GM21423 (cell line): ENCODE measurements around the gene SFXN2.
A peak's percentile ranks its signal among the peaks of the same experiment; 100 is the strongest.
"Not testable (repeated sequence)": the region's sequence is repeated elsewhere in the genome, so short reads cannot be mapped to it uniquely, and the experiment has no call there.

Experiments
- ATAC-seq: cut with Tn5 transposase; IDR thresholded peaks from one replicate; pipeline ENCODE4 v1.9.1; 2021; ENCODE audit warnings: mild to moderate bottlenecking, moderate library complexity; ENCODE audit not compliant: unreplicated experiment

Gene SFXN2, protein sequence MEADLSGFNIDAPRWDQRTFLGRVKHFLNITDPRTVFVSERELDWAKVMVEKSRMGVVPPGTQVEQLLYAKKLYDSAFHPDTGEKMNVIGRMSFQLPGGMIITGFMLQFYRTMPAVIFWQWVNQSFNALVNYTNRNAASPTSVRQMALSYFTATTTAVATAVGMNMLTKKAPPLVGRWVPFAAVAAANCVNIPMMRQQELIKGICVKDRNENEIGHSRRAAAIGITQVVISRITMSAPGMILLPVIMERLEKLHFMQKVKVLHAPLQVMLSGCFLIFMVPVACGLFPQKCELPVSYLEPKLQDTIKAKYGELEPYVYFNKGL

GRCh38 chr10:102714621-102715455, at the start of gene SFXN2:
SFXN2 (plus strand) TSS chr10:102714636; CDS start chr10:102726637, 12,001 bp downstream.
- no peak for ATAC-seq

DNA sequence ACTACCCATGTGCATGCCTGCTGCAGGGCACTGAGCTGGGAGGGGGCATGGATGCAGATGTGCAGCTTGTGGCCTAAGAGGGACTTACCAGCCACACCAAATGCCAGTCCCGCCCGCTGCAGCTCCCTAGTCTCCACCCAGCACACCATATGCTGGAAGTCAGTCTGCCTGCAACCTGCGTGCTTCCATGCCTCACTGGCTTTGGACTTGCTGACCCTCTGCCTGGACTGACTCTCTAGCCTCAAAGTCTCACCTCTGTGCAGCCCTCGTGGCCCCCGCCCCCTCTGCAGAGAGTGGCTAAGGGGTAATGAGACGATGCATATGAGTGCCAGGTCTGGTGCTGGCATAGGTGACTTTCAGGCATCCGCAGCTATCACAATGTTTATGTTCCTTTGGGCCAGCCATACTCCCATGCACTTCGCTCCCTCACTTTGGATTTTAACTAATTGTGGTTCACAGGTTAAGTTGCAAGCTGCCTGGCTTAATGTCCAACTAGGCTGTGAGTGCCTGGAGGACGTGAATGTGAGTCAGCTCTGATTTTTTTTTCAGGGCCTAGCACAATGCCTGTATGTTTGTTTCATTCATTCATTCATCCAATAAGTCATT, 48.4 kb upstream of the SFXN2 start:
- no peak for ATAC-seq

- not testable (repeated sequence) for ATAC-seq
Observed at GRCh38 chr10:102667411-102667810, 47.0 kb upstream of the SFXN2 start.

DNA sequence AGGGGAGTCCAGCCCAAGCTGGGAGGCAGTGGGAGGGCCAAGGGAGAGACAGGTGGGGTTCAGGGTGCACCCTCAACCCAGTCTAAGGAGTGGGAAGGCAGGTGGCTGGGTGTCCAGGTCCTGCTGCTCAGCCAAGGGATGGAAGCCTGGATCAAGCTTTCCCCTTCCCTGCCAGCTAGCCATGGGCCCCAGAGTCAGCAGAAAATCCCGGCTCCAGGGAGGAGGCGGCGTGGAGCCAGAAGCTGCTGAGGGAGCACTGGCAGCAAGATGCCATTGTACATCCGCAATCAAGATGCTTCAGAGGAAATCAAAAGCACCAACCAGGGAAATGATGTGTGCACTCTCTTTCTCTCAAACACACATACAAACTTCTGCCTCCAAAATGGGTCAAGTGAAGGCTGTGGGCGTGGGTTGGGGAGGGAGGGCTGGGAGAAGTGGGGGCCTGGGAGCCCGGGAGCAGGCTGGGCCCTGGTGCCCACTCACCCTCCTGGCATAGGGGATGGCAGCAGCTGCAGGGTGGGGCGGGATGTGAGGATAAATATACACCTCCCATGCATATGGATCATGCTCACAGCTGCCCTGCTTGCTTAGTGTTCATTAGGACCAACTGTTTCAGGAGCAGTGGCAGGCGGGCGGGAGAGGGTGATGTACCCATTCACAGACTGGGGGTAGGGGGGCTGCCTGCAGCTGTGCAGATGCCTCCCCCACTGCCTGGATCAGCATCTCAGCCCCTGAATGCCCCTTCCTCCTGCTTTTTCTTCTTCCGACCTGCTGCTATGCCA, 45.9 kb upstream of the SFXN2 start:
- ATAC-seq: no peak

DNA sequence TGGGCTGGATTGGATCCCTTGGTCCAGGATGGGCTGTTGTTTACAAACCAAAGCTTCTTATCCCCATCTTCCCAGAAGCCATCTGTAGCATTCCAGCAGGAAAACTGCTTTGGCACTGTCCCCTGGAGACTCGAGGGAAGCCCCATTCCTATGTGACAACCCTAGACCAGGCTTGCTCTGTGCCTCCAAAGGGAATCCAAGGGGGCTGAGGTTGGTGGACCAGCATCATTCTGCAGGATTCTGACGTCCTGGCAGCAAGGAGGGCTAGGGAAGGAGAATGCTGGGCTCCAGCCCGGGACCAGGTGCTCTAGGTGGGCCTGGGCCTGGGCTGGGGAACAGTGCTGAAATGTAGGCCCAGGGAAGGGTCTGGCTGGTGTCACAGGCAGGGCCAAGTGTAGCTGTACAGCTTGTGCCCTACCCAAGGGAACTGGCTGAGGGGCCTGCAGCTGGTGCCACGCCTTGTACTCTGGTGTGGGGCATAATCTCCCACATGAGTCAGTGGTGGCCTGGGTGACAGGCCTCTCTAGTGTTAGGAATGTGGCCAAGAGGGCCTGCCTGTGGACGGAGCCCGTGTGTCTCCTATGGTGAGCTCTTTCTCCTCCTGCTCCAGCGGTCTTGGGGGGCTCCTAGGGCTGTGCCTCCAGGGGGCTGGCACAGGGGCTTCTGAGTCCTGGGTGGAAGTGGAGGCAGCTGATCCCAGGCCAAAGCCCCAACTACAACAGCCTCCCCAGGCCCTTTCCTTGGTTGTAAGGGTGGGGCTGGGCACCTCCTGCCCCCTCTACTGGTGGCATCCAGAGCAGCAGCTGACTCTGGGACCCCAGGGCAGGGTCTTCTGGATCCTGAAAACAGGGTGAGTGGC, 45.0 kb upstream of the SFXN2 start:
- no peak for ATAC-seq

GRCh38 chr10:102670065-102670670, 44.3 kb upstream of the SFXN2 start:
- ATAC-seq: no peak

GRCh38 chr10:102670871-102671434, 43.5 kb upstream of the SFXN2 start:
- ATAC-seq: no peak

DNA sequence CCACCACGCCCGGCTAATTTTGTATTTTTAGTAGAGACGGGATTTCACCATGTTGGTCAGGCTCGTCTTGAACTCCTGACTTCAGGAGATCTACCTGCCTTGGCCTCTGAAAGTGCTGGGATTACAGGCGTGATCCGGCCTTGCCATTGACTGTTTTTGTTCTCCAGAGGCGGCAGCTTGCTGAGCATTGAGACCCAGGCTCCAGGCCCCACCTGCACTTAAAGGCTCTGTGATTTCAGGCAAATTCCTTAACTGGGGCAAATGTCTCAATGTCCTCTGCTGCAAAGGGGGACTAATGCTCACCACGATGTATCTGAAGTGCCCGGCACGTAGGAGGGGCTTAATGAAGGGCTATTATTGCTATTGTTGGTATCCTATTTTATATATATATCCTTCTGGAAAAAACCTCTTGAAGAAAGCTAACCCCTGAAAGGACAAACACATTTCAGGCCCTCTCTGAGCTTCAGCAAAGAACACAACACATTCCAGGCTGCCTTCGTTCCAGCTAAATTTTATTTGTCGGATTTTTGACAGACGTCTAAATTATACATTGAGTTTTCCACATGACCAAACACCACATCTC, 41.1 kb upstream of the SFXN2 start:
- ATAC-seq: no peak

GRCh38 chr10:102673819-102674511, 40.5 kb upstream of the SFXN2 start:
- peak; percentile 48 for ATAC-seq

- ATAC-seq: no peak
Observed at GRCh38 chr10:102674566-102674965, 39.9 kb upstream of the SFXN2 start.

- no peak for ATAC-seq
Observed at GRCh38 chr10:102675011-102675665, 39.3 kb upstream of the SFXN2 start.

GRCh38 chr10:102675666-102676533, 38.5 kb upstream of the SFXN2 start:
- ATAC-seq: no peak

DNA sequence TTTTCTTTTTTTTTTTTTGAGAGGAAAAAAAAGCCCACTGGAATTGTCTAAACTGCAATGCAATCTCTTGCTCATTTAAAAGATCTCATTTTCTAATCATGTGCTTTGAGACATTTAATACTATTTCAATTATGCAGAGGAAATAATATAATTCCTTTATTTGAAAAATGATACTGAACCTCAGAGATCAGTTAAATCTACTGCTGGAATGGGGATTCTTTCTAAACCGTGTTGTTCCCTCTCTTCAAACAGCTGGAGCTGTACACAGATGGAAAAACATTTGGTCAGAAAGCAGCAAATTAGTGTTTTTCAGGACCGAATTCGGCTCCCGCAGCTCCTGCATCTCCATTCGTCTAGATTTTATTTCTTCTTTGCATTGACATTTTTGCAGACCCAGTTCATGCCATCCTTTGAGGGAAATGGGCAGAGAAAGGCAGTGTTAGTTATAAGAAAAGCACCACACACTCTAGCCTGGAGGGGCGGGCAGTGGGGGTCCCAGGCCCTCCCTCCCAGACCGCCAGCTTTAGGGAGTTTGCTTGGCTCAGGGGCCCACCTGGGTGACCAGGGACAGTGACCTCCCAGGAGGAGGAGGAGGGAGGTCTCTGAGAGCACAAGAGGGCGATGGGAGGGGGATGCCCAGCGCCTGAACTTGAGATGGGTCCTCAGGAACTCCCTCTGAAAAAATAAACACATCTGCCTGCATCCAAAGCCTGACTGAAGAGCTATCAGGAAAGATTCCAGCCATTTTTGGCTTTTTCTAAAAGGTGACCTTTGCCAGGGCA, 37.7 kb upstream of the SFXN2 start:
- ATAC-seq: no peak

GRCh38 chr10:102677331-102678067, 36.9 kb upstream of the SFXN2 start:
- ATAC-seq: no peak

GRCh38 chr10:102678068-102678400, 36.4 kb upstream of the SFXN2 start:
- no peak for ATAC-seq
